Inflammatory macrophage treated with lipopolysaccharide for 1 hour (primary cell): Measurements from ENCODE around the gene PRTN3.
"Not testable (repeated sequence)": the region's sequence is repeated elsewhere in the genome, so short reads cannot be mapped to it uniquely, and the experiment has no call there.

Experiments used
- DNase-seq, 2 donors: peaks; one replicate each; pipeline ENCODE4 v3.0.0-alpha.2; 2020 to 2022

The PRTN3 gene

GRCh38 chr19:816500-816857 lies 24.3 kb upstream of the PRTN3 start:
- DNase-seq = no peak

- DNase-seq = not testable (repeated sequence)
Observed at GRCh38 chr19:820212-820611, 20.6 kb upstream of the PRTN3 start.

- DNase-seq = no peak
Observed at GRCh38 chr19:821231-821824, 19.5 kb upstream of the PRTN3 start.

- DNase-seq = no peak
Observed at GRCh38 chr19:821825-822503, 18.8 kb upstream of the PRTN3 start, which contains the start of gene PLPPR3. TSS of gene PLPPR3 (minus strand) at chr19:821955. CDS start at chr19:821559, 396 bp downstream.

GRCh38 chr19:823565-824121 lies 17.2 kb upstream of the PRTN3 start:
- DNase-seq = peak in 1 of 2 donors; percentile 29

GRCh38 chr19:824885-825284 lies 15.9 kb upstream of the PRTN3 start:
- DNase-seq = peak; percentile 64 to 69

- DNase-seq = peak; percentile 21 to 37
Observed at GRCh38 chr19:825897-826644, 14.7 kb upstream of the PRTN3 start.

- no peak for DNase-seq
Observed at GRCh38 chr19:827314-827709, 13.5 kb upstream of the PRTN3 start.

- DNase-seq = peak; percentile 81
Observed at GRCh38 chr19:827710-828321, 13.0 kb upstream of the PRTN3 start, which contains the start of gene AZU1. TSS of gene AZU1 (plus strand) at chr19:827837. CDS start at chr19:827847, 10 bp downstream.

- DNase-seq = no peak
Observed at GRCh38 chr19:829129-829758, 11.6 kb upstream of the PRTN3 start.

- no peak for DNase-seq
Observed at GRCh38 chr19:831407-832369, 9.1 kb upstream of the PRTN3 start.

GRCh38 chr19:834216-834615 lies 6.6 kb upstream of the PRTN3 start:
- no peak for DNase-seq

- no peak for DNase-seq
Observed at GRCh38 chr19:835210-835810, 5.5 kb upstream of the PRTN3 start.

- not testable (repeated sequence) for DNase-seq
Observed at GRCh38 chr19:842802-843179, 2.0 kb downstream of the PRTN3 start.

- DNase-seq = no peak
Observed at GRCh38 chr19:843180-843835, 2.5 kb downstream of the PRTN3 start.

GRCh38 chr19:843836-844545 lies 3.2 kb downstream of the PRTN3 start:
- no peak for DNase-seq

- DNase-seq = no peak
Observed at GRCh38 chr19:844546-844971, 3.8 kb downstream of the PRTN3 start.

GRCh38 chr19:845707-846521 lies 5.1 kb downstream of the PRTN3 start:
- DNase-seq = no peak

GRCh38 chr19:848386-848921 lies 7.7 kb downstream of the PRTN3 start:
- DNase-seq = no peak
